GM23248 (cell line): ENCODE data around the gene VRK1.

Source experiments
- EZH2 ChIP-seq: fragments of 200-600 bp; sonication (generic); IDR thresholded peaks from 2 replicates; pipeline ENCODE4 v1.6.1; 2018; ENCODE audit warnings: antibody characterized with exemption, mild to moderate bottlenecking; ENCODE audit not compliant: insufficient read depth, poor library complexity, severe bottlenecking
- EZH2phosphoT487 ChIP-seq: fragments of 200-600 bp; sonication (generic); IDR thresholded peaks from 2 replicates; pipeline ENCODE4 v1.6.1; 2018; ENCODE audit warnings: antibody characterized with exemption, moderate library complexity, mild to moderate bottlenecking, low read depth; ENCODE audit not compliant: insufficient read depth

DNA sequence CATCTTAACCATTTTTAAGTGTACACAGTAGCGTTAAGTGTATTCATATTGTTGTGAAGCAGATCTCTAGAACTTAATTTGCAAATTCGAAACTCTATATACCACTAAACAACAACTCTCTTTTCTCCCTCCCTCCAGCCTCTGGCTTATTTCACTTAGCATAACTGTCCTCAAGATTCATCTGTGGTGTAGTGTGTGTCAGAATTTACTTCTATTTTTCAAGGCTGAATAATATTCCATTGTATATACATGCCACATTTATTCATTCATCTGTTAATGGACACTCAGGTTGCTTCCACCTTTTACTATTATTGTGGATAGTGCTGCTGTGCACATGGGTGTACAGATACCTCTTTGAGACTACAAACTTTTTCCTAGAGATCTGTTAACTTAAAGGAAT, 26.5 kb downstream of the VRK1 start:
- TF ChIP-seq EZH2 = no peak
- no peak for TF ChIP-seq EZH2phosphoT487
